Measurements from ENCODE around the gene PAPSS2.

DNA sequence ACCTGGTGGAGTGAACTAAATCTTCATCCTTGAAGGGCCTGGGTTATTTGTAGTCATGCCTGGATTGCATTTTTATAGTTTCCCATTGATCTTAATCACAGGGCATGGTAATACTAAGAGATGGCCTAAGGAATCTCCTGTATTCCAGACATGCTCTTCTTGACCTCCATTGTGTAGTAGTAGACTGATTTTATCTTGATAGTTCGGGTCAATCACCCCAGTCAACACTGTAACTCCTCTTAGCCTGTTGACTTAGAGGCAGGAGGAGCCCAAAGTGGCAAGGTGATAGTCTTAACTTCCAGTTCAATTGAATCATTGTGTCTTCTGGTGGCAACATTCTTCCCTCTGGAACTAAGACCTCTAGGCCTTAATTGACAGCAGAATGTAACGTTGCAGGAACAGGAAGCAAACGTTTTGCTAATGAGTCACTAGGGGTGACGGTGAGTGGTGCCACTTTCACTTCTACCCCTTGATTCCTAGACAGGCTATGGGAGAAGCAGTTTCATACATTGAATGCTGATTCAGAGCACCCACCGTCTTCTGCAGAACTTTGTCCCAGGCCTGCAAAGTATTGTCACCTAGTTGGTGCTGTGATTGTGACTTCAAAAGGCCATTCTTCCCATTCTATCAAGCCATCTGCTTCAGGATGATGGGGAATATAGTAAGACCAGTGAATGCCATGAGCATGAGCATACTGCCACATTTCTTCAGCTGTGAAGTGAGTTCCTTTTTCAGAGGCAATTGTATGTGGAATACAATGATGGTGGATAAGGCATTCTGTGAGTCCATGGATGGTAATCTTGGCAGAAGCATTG is 24.0 kb upstream of the PAPSS2 start:
- TF ChIP-seq, protein P1, sequence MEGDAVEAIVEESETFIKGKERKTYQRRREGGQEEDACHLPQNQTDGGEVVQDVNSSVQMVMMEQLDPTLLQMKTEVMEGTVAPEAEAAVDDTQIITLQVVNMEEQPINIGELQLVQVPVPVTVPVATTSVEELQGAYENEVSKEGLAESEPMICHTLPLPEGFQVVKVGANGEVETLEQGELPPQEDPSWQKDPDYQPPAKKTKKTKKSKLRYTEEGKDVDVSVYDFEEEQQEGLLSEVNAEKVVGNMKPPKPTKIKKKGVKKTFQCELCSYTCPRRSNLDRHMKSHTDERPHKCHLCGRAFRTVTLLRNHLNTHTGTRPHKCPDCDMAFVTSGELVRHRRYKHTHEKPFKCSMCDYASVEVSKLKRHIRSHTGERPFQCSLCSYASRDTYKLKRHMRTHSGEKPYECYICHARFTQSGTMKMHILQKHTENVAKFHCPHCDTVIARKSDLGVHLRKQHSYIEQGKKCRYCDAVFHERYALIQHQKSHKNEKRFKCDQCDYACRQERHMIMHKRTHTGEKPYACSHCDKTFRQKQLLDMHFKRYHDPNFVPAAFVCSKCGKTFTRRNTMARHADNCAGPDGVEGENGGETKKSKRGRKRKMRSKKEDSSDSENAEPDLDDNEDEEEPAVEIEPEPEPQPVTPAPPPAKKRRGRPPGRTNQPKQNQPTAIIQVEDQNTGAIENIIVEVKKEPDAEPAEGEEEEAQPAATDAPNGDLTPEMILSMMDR (IDR thresholded peaks at IDR 0.05), result no peak
- TF ChIP-seq POLR2AphosphoS5 (IDR thresholded peaks at IDR 0.05), result no peak
- no peak for TF ChIP-seq POLR2A (IDR thresholded peaks at IDR 0.05)
- TF ChIP-seq EP300 (IDR thresholded peaks at IDR 0.05), result no peak

Measured in sigmoid colon (tissue), 4 donors.